ENCODE data around the gene CEBPG.
A peak's percentile ranks its signal among the peaks of the same experiment; 100 is the strongest.

CEBPG gene

GRCh38 chr19:33399745-33400681 is 26.5 kb downstream of the CEBPG start:
- Histone ChIP-seq H3K36me3 (ENCODE audit: low read depth) (no peaks in the 10 kb centered on the region), H3K27me3 (ENCODE audit: insufficient read depth, poor library complexity, severe bottlenecking) (no peaks in the 10 kb centered on the region), H3K4me3 (ENCODE audit: severe bottlenecking) (no peak overlapping the region), H3K27ac (ENCODE audit: poor library complexity, severe bottlenecking) (no peak overlapping the region), H3K4me1 (ENCODE audit: insufficient read depth, poor library complexity, severe bottlenecking) (no peaks in the 10 kb centered on the region), H3K9me3 (ENCODE audit: severe bottlenecking) (no peaks in the 10 kb centered on the region)
- peak; percentile 56 for DNase-seq (ENCODE audit: low spot score)
- no peak for TF ChIP-seq CTCF (IDR thresholded peaks at IDR 0.05; ENCODE audit: poor library complexity, severe bottlenecking)
- ATAC-seq (ENCODE audit: low read depth) = no peak

GRCh38 chr19:33400856-33401682 is 27.6 kb downstream of the CEBPG start:
- DNase-seq (ENCODE audit: low spot score) = no peak
- H3K4me3 ChIP-seq (ENCODE audit: severe bottlenecking) = no peak overlapping the region
- H3K27ac ChIP-seq (ENCODE audit: poor library complexity, severe bottlenecking) = no peak overlapping the region
- H3K9me3 ChIP-seq (ENCODE audit: severe bottlenecking) = no peaks in the 10 kb centered on the region
- H3K36me3 ChIP-seq (ENCODE audit: low read depth) = no peaks in the 10 kb centered on the region
- no peaks in the 10 kb centered on the region for H3K27me3 ChIP-seq (ENCODE audit: insufficient read depth, poor library complexity, severe bottlenecking)
- no peak for ATAC-seq (ENCODE audit: low read depth)
- no peaks in the 10 kb centered on the region for H3K4me1 ChIP-seq (ENCODE audit: insufficient read depth, poor library complexity, severe bottlenecking)
- no peak for TF ChIP-seq CTCF (IDR thresholded peaks at IDR 0.05; ENCODE audit: poor library complexity, severe bottlenecking)

GRCh38 chr19:33401683-33402420 is 28.3 kb downstream of the CEBPG start:
- Histone ChIP-seq H3K27me3 (ENCODE audit: insufficient read depth, poor library complexity, severe bottlenecking) (no peaks in the 10 kb centered on the region), H3K9me3 (ENCODE audit: severe bottlenecking) (no peaks in the 10 kb centered on the region), H3K4me3 (ENCODE audit: severe bottlenecking) (no peak overlapping the region), H3K36me3 (ENCODE audit: low read depth) (no peaks in the 10 kb centered on the region), H3K4me1 (ENCODE audit: insufficient read depth, poor library complexity, severe bottlenecking) (no peaks in the 10 kb centered on the region), H3K27ac (ENCODE audit: poor library complexity, severe bottlenecking) (no peak overlapping the region)
- TF ChIP-seq CTCF (IDR thresholded peaks at IDR 0.05; ENCODE audit: poor library complexity, severe bottlenecking) = no peak
- no peak for ATAC-seq (ENCODE audit: low read depth)
- no peak for DNase-seq (ENCODE audit: low spot score)

GRCh38 chr19:33402421-33403220 is 29.1 kb downstream of the CEBPG start:
- ATAC-seq (ENCODE audit: low read depth) (peak; percentile 33; the same call in 2 of the 3 replicates), DNase-seq (ENCODE audit: low spot score) (peak; percentile 52)
- Histone ChIP-seq H3K4me3 (ENCODE audit: severe bottlenecking) (no peak overlapping the region), H3K4me1 (ENCODE audit: insufficient read depth, poor library complexity, severe bottlenecking) (no peaks in the 10 kb centered on the region), H3K27ac (ENCODE audit: poor library complexity, severe bottlenecking) (no peak overlapping the region), H3K36me3 (ENCODE audit: low read depth) (no peaks in the 10 kb centered on the region), H3K27me3 (ENCODE audit: insufficient read depth, poor library complexity, severe bottlenecking) (no peaks in the 10 kb centered on the region), H3K9me3 (ENCODE audit: severe bottlenecking) (no peaks in the 10 kb centered on the region)
- TF ChIP-seq CTCF (IDR thresholded peaks at IDR 0.05; ENCODE audit: poor library complexity, severe bottlenecking) = no peak

Data from RWPE2 (cell line).